Coronary artery (tissue), 2 donors: ENCODE measurements around the gene ZNF254.

Experiments used
- DNase-seq: peaks from one replicate; pipeline ENCODE4 v3.0.0-alpha.2; 2017; ENCODE audit warnings: low spot score
- H3K27ac ChIP-seq, 2 donors: fragments of 200-600 bp; sonication (generic); one replicate each; pipeline ENCODE4 v1.5.1; 2016 to 2019
- H3K4me3 ChIP-seq: fragments of 200-600 bp; sonication (generic); 2 replicates; pipeline ENCODE4 v1.5.1; 2016; ENCODE audit warnings: mild to moderate bottlenecking, moderate library complexity
- TF ChIP-seq, protein P1 (sequence below): fragments of 200-600 bp; sonication (generic); IDR thresholded peaks from one replicate; pipeline ENCODE4 v1.5.1; 2019; ENCODE audit warnings: antibody characterized with exemption

Gene ZNF254

DNA sequence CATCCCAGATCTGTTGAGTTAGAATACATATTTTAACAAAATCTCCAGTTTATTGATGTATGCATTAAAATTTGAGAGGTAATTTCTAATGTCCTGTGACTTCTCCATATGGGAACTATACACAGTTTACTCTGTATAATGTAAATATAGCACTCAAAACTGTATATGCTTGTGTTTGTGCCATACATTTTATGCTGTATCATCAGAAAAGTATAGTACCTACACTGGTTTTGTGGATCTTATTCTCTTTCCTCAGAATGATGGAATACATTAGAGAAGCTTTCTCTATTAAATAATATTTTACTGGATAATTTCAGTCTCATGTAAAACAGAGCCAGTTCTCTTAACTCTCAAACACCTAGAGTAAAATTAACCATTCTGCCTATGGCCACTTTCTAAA is 53.6 kb downstream of the ZNF254 start:
- no peak overlapping the region for H3K27ac ChIP-seq
- DNase-seq, result no peak
- TF ChIP-seq, protein P1, sequence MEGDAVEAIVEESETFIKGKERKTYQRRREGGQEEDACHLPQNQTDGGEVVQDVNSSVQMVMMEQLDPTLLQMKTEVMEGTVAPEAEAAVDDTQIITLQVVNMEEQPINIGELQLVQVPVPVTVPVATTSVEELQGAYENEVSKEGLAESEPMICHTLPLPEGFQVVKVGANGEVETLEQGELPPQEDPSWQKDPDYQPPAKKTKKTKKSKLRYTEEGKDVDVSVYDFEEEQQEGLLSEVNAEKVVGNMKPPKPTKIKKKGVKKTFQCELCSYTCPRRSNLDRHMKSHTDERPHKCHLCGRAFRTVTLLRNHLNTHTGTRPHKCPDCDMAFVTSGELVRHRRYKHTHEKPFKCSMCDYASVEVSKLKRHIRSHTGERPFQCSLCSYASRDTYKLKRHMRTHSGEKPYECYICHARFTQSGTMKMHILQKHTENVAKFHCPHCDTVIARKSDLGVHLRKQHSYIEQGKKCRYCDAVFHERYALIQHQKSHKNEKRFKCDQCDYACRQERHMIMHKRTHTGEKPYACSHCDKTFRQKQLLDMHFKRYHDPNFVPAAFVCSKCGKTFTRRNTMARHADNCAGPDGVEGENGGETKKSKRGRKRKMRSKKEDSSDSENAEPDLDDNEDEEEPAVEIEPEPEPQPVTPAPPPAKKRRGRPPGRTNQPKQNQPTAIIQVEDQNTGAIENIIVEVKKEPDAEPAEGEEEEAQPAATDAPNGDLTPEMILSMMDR, result no peak
- H3K4me3 ChIP-seq, result no peak overlapping the region

DNA sequence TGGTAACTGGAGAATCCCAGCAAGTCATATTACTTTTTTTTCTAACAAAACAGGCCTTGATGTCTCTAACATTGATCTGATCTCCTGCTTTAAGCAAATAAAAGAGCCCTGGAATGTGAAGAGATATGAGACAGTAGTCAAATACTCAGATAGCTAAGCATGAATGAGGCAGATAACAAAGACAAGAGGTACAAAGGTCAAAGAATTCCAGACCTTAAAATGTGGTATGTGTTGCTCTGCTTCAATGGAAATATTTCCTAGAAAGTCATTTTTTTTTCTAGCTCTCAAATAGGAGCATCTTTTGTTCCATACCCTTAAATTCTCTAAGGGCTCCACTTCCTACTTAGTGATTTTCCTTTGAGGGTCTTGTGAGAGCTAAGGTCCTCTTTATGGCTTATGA is 54.6 kb downstream of the ZNF254 start:
- TF ChIP-seq, protein P1, result no peak
- DNase-seq, result no peak
- H3K4me3 ChIP-seq, result no peak overlapping the region
- no peak overlapping the region for H3K27ac ChIP-seq

DNA sequence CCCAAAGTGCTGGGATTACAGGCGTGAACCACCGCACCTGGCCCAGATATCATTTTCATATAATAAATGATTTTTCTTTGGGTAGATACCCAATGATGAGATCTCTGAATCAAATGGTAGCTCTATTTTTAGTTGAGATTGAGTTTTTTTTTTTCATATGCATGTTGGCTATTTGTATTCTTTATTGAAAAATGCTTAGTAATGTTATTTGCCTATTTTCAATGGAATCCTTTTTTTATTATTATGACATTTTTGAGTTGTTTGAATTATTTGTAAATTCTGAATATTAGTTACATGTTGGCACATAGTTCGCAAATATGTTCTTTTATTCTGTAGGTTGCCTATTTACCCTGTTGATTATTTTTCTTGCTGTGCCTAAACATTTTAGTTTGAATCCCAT is 55.8 kb downstream of the ZNF254 start:
- H3K27ac ChIP-seq, result no peak overlapping the region
- no peak overlapping the region for H3K4me3 ChIP-seq
- TF ChIP-seq, protein P1, result no peak
- DNase-seq, result no peak

DNA sequence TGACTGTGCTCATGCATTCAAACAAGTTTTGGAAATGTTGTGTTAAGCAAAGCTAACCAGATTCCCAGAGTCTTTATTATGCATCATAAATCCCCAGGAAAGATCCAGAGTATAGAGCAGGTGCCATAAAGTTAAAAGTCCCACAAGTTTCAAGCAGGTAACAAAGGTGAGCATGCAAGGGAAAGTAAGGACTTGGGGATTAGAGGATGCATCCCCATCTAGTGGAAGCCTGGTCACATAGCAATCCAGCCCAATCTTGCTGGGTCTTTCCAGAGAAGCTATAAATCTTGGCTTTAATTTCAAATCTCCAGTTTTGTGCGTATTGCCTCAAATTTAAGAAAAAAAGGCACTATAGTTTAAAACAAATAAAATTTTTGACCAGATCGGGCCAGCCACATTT is 72.7 kb downstream of the ZNF254 start:
- DNase-seq, result no peak
- Histone ChIP-seq H3K4me3 (no peak overlapping the region), H3K27ac (no peak overlapping the region)
- TF ChIP-seq, protein P1, result no peak

DNA sequence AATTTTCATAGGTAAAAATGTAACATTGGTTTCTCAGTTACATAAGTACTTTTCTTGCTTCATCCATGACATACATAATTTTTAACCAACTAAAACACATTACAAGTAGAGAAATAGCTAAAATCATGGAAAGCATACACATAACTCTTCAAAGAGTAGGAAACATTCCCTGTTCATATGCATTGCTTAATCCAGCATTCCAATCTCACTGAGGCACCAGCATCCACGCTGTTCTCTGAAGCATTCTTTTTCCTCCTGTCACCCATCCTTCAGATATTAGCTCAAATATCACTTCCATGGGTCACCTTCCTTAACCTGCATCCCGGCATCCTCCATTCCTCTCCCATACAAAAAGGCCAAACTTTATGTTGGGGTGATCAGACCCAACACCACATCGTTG is 79.1 kb downstream of the ZNF254 start:
- H3K27ac ChIP-seq, result no peak overlapping the region
- no peak overlapping the region for H3K4me3 ChIP-seq
- DNase-seq, result no peak
- TF ChIP-seq, protein P1, result no peak

DNA sequence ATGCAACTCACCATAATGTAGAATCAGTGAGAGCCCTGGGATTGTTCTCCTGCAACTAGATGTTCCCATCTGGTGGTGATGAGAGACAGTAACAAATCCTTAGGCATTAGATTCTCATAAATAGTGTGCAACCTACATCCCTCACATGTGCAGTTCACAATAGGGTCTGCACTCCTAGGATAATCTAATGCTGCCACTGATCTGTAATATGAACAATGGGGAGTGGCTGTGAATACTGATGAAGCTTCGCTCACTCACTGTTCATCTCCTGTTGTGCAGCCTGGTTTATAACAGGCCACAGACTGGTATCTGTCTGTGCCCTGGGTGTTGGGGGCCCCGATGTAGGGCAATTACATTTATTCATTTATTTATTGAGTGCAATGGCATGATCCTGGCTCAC is 86.9 kb downstream of the ZNF254 start:
- no peak overlapping the region for H3K4me3 ChIP-seq
- no peak for DNase-seq
- H3K27ac ChIP-seq, result no peak overlapping the region
- TF ChIP-seq, protein P1, result no peak

DNA sequence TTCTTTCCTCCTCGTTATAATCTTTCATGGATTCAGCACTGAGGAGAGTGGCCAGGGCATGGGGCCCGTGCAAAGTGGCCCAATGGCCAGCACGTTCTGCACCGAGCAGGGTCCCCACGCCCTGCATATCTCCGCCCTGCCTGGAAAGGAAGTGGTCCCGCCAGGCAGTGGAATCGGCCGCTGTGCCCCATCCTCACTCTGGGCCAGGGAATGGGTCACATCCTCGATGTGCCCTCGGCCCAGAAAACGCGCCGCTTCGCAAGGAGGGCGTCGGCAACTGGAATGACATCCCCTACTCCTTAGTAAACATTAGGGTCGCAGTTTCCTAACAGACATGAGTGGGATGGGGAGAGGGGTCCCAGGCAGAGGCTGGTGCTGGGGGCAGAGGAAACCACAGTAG is 90.7 kb downstream of the ZNF254 start:
- H3K27ac ChIP-seq, result no peak overlapping the region
- TF ChIP-seq, protein P1, result no peak
- no peak for DNase-seq
- no peak overlapping the region for H3K4me3 ChIP-seq
